GM23338 (cell line): ENCODE measurements around the gene SLX4IP. TPM values are rescaled to one million over a fixed set of nuclear protein-coding genes. Genes with fewer than 3 reads are reported as not detected.

Source experiments
- ATAC-seq: fragments of 200-7000 bp; cut with Tn5 transposase; 3 replicates; pipeline ENCODE4 v1.9.1; 2020
- DNase-seq: peaks from one replicate; pipeline ENCODE4 v3.0.0-alpha.2; 2015; ENCODE audit warnings: low spot score
- H2AFZ ChIP-seq: fragments of 200-600 bp; sonication (generic); 2 replicates; pipeline ENCODE4 v1.8.0; 2016; ENCODE audit warnings: antibody characterized with exemption, mild to moderate bottlenecking, moderate library complexity
- H3F3A ChIP-seq: fragments of 200-600 bp; sonication (generic); replicated peaks from 2 replicates; pipeline ENCODE4 v1.8.0; 2017; ENCODE audit warnings: antibody characterized with exemption, mixed run types, low read depth
- H3K27ac ChIP-seq: fragments of 200-600 bp; sonication (generic); 2 replicates; pipeline ENCODE4 v1.6.1; 2016; ENCODE audit warnings: low read depth
- H3K27me3 ChIP-seq: fragments of 200-600 bp; sonication (generic); 2 replicates; pipeline ENCODE4 v1.8.0; 2016; ENCODE audit warnings: mild to moderate bottlenecking, mixed run types, moderate library complexity; ENCODE audit not compliant: insufficient read depth
- H3K36me3 ChIP-seq: fragments of 200-600 bp; sonication (generic); 2 replicates; pipeline ENCODE4 v1.8.0; 2016; ENCODE audit warnings: mild to moderate bottlenecking; ENCODE audit not compliant: insufficient read depth
- H3K4me1 ChIP-seq: fragments of 200-600 bp; sonication (generic); 2 replicates; pipeline ENCODE4 v1.8.0; 2016; ENCODE audit warnings: mild to moderate bottlenecking, moderate library complexity; ENCODE audit not compliant: insufficient read depth
- H3K4me2 ChIP-seq: fragments of 200-600 bp; sonication (generic); 2 replicates; pipeline ENCODE4 v1.7.1; 2017; ENCODE audit warnings: mixed run types
- H3K4me3 ChIP-seq: fragments of 200-600 bp; sonication (generic); 2 replicates; pipeline ENCODE4 v1.6.1; 2016; ENCODE audit warnings: mixed run types
- H3K79me2 ChIP-seq: fragments of 200-600 bp; sonication (generic); replicated peaks from 2 replicates; pipeline ENCODE4 v1.8.0; 2017; ENCODE audit warnings: mild to moderate bottlenecking; ENCODE audit not compliant: insufficient read depth
- H3K9me2 ChIP-seq: fragments of 200-600 bp; sonication (generic); 2 replicates; pipeline ENCODE4 v1.8.0; 2017; ENCODE audit not compliant: insufficient read depth
- H4K20me1 ChIP-seq: fragments of 200-600 bp; sonication (generic); replicated peaks from 2 replicates; pipeline ENCODE4 v1.8.0; 2017; ENCODE audit warnings: mild to moderate bottlenecking; ENCODE audit not compliant: insufficient read depth
- H3K27ac Mint-ChIP-seq: 2 replicates; pipeline ENCODE4 v1.8.0; 2020; ENCODE audit warnings: inconsistent platforms, mild to moderate bottlenecking, moderate library complexity, mixed read lengths
- H3K27me3 Mint-ChIP-seq: 3 replicates; pipeline ENCODE4 v1.8.0; 2022; ENCODE audit warnings: low read depth, mild to moderate bottlenecking, moderate library complexity, mixed read lengths, inconsistent platforms; ENCODE audit not compliant: insufficient read depth, poor library complexity
- H3K36me3 Mint-ChIP-seq: 3 replicates; pipeline ENCODE4 v1.8.0; 2021; ENCODE audit warnings: low read depth, mild to moderate bottlenecking, inconsistent platforms, moderate library complexity, mixed read lengths
- H3K4me1 Mint-ChIP-seq: 3 replicates; pipeline ENCODE4 v1.8.0; 2020; ENCODE audit warnings: mild to moderate bottlenecking, inconsistent platforms, mixed read lengths
- H3K4me3 Mint-ChIP-seq: 3 replicates; pipeline ENCODE4 v1.8.0; 2021; ENCODE audit warnings: moderate library complexity, mild to moderate bottlenecking, inconsistent platforms, mixed read lengths
- H3K9me3 Mint-ChIP-seq: 3 replicates; pipeline ENCODE4 v1.8.0; 2020; ENCODE audit warnings: moderate library complexity, mild to moderate bottlenecking, inconsistent platforms, mixed read lengths
- ETS1 ChIP-seq: IDR thresholded peaks from 2 replicates; pipeline ENCODE4 v1.6.1; 2016; ENCODE audit warnings: antibody characterized with exemption
- STAT1 ChIP-seq: IDR thresholded peaks from one replicate; pipeline ENCODE4 v1.6.1; 2016; ENCODE audit warnings: antibody characterized with exemption; ENCODE audit not compliant: unreplicated experiment
- ZNF462 ChIP-seq: fragments of 250-450 bp; sonication (Bioruptor Pico); IDR thresholded peaks from 2 replicates; pipeline ENCODE4 v1.5.0; 2020; ENCODE audit warnings: mild to moderate bottlenecking, moderate library complexity
- polyA plus RNA-seq: library from polyadenylated mRNA; unstranded; fragments of >200 nt; fragmentation: Nextera tagmentation; extraction: Ambion mirVana; gene quantifications from 2 replicates; pipeline ENCODE4 v1.2.1, GENCODE V29; 2016
- total RNA-seq: library from RNA; depleted of rRNA; stranded (reverse); fragments of >200 nt; shearing (Covaris generic); gene quantifications from 2 replicates; pipeline ENCODE4 v1.2.3, GENCODE V29; 2014

The SLX4IP gene
- total and polyA plus RNA-seq, 2 experiments from 2014 or later, result 9.1 to 9.8 TPM

GRCh38 chr20:10433014-10433622, 2.0 kb upstream of the SLX4IP start:
- TF ChIP-seq ZNF462 (CRISPR knock-in tag), result no peak
- no peak for TF ChIP-seq STAT1
- no peak for TF ChIP-seq ETS1
- H3K79me2 ChIP-seq, result peaks cover 79% of the 10 kb centered on the region
- peak overlapping the region; percentile 11; the same call in 1 of the 2 replicates for H2AFZ ChIP-seq
- H3K4me2 ChIP-seq, result peak overlapping the region; percentile 79
- H3K9me3 Mint-ChIP-seq, result no peaks in the 10 kb centered on the region
- ATAC-seq, result no peak
- no peaks in the 10 kb centered on the region for H3K27me3 ChIP-seq
- H3K4me3 Mint-ChIP-seq, result peak overlapping the region; percentile 94
- peaks cover 6% of the 10 kb centered on the region; the same call in 1 of the 2 replicates for H4K20me1 ChIP-seq
- peak overlapping the region; percentile 58 for H3K4me3 ChIP-seq
- no peaks in the 10 kb centered on the region for H3K36me3 ChIP-seq
- peaks cover 10% of the 10 kb centered on the region; the same call in 1 of the 3 replicates for H3K36me3 Mint-ChIP-seq
- peaks cover 27% of the 10 kb centered on the region for H3K4me1 ChIP-seq
- peak overlapping the region; percentile 97; the same call in 1 of the 2 replicates for H3K27ac ChIP-seq
- H3K27ac Mint-ChIP-seq, result peak overlapping the region; percentile 96
- peaks cover 14% of the 10 kb centered on the region for H3K27me3 Mint-ChIP-seq
- H3K4me1 Mint-ChIP-seq, result peaks cover 32% of the 10 kb centered on the region
- no peaks in the 10 kb centered on the region for H3K9me2 ChIP-seq
- no peak for DNase-seq
- H3F3A ChIP-seq, result no peaks in the 10 kb centered on the region
